ENCODE results near the gene FERD3L.

DNA sequence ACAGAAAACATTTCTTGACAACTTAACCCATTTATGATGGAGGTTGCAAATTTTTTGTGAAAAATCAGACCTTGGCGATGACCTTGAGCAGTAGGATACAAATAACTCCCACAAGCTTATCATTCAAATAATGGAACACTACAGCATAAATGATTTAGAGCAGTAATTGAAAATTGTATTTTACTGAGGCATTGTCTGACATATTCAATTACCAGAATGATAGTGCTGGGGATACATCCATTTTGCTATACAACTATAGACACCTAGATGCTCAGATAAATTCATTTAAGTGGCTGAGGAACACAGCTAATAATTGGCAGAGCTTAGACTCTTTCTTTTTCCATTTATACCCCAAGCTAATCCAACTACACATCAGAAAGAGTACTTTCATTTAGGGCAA is 46.7 kb downstream of the FERD3L start:
- TF ChIP-seq, protein P1, sequence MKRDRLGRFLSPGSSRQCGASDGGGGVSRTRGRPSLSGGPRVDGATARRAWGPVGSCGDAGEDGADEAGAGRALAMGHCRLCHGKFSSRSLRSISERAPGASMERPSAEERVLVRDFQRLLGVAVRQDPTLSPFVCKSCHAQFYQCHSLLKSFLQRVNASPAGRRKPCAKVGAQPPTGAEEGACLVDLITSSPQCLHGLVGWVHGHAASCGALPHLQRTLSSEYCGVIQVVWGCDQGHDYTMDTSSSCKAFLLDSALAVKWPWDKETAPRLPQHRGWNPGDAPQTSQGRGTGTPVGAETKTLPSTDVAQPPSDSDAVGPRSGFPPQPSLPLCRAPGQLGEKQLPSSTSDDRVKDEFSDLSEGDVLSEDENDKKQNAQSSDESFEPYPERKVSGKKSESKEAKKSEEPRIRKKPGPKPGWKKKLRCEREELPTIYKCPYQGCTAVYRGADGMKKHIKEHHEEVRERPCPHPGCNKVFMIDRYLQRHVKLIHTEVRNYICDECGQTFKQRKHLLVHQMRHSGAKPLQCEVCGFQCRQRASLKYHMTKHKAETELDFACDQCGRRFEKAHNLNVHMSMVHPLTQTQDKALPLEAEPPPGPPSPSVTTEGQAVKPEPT (CRISPR knock-in tag; IDR thresholded peaks at IDR 0.05; ENCODE audit: low read depth), result no peak
- TF ChIP-seq, protein P2, sequence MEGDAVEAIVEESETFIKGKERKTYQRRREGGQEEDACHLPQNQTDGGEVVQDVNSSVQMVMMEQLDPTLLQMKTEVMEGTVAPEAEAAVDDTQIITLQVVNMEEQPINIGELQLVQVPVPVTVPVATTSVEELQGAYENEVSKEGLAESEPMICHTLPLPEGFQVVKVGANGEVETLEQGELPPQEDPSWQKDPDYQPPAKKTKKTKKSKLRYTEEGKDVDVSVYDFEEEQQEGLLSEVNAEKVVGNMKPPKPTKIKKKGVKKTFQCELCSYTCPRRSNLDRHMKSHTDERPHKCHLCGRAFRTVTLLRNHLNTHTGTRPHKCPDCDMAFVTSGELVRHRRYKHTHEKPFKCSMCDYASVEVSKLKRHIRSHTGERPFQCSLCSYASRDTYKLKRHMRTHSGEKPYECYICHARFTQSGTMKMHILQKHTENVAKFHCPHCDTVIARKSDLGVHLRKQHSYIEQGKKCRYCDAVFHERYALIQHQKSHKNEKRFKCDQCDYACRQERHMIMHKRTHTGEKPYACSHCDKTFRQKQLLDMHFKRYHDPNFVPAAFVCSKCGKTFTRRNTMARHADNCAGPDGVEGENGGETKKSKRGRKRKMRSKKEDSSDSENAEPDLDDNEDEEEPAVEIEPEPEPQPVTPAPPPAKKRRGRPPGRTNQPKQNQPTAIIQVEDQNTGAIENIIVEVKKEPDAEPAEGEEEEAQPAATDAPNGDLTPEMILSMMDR (CRISPR knock-in tag; IDR thresholded peaks at IDR 0.05), result no peak
- no peak for TF ChIP-seq SMAD1 (CRISPR knock-in tag; IDR thresholded peaks at IDR 0.05; ENCODE audit: borderline replicate concordance, low read depth)
- TF ChIP-seq, protein P3, sequence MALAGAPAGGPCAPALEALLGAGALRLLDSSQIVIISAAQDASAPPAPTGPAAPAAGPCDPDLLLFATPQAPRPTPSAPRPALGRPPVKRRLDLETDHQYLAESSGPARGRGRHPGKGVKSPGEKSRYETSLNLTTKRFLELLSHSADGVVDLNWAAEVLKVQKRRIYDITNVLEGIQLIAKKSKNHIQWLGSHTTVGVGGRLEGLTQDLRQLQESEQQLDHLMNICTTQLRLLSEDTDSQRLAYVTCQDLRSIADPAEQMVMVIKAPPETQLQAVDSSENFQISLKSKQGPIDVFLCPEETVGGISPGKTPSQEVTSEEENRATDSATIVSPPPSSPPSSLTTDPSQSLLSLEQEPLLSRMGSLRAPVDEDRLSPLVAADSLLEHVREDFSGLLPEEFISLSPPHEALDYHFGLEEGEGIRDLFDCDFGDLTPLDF (CRISPR knock-in tag; IDR thresholded peaks at IDR 0.05), result no peak
- no peak for TF ChIP-seq CEBPB (IDR thresholded peaks at IDR 0.05; ENCODE audit: borderline replicate concordance, low read depth, low read length)
- TF ChIP-seq SIN3A (IDR thresholded peaks at IDR 0.05; ENCODE audit: borderline replicate concordance, low read depth, low read length), result no peak
- TF ChIP-seq EP300 (IDR thresholded peaks at IDR 0.05; ENCODE audit: low read depth in 2 of 2, low read length in 2 of 2), result no peak
- TF ChIP-seq EP300 (CRISPR knock-in tag; IDR thresholded peaks at IDR 0.05; ENCODE audit: borderline replicate concordance), result no peak
- TF ChIP-seq, protein P4, sequence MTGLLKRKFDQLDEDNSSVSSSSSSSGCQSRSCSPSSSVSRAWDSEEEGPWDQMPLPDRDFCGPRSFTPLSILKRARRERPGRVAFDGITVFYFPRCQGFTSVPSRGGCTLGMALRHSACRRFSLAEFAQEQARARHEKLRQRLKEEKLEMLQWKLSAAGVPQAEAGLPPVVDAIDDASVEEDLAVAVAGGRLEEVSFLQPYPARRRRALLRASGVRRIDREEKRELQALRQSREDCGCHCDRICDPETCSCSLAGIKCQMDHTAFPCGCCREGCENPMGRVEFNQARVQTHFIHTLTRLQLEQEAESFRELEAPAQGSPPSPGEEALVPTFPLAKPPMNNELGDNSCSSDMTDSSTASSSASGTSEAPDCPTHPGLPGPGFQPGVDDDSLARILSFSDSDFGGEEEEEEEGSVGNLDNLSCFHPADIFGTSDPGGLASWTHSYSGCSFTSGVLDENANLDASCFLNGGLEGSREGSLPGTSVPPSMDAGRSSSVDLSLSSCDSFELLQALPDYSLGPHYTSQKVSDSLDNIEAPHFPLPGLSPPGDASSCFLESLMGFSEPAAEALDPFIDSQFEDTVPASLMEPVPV (CRISPR knock-in tag; IDR thresholded peaks at IDR 0.05), result no peak
- no peak for TF ChIP-seq HDAC2 (CRISPR knock-in tag; IDR thresholded peaks at IDR 0.05)
- TF ChIP-seq CBX5 (CRISPR knock-in tag; IDR thresholded peaks at IDR 0.05; ENCODE audit: borderline replicate concordance), result no peak
- no peak for TF ChIP-seq MTA3 (CRISPR knock-in tag; IDR thresholded peaks at IDR 0.05)
- no peak for TF ChIP-seq EZH2 (conservative IDR thresholded peaks at IDR 0.05; ENCODE audit: low read depth, low read length)

Measured in HepG2 (cell line).